ACHN (cell line): ENCODE measurements around the gene RSPH9.

Experiments
- DNase-seq: peaks from one replicate; pipeline ENCODE4 v3.0.0-alpha.2; 2015
- in situ Hi-C: cut with HindIII; loops from 2 replicates; pipeline ENCODE4 v1.10.0; 2017; ENCODE audit warnings: low sequenced_read_pairs, low pct_ligation_motif_present, low pct_unique_long_range_greater_than_20kb

The RSPH9 gene

DNA sequence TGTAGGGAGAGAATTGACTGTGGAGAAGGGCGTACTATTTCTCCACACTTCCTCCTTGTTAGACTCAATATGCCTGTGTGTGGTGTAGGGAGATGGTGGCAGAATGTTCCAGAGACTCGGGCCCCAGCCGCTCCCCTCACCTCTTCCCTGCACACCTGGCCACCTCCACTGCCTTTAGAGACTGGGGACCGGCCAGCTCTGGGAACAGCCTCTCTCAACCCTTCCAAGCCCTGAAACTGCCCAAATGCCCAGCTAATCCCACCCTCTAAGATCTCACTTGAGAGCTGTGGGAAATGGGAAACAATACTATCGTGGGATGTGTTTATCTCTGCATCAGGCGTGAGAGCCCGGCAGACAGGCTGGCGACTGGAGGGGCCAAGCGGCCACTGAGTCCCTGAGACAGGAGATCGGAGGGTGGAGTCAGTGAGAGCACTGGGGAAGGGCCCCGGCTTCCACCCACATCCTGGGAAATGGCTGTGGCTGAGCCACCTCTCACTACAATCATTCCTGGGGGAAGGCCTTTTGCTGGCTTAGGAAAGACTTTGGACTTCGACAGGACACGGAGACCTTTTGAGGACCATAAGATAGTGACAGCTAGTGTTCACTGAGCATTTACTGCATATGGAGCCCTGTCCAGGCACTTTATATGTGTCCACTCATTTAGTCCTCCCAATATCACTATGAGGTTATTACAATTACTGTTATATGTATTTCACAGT is 73.7 kb downstream of the RSPH9 start:
- in situ Hi-C loops = no loop called here
- no peak for DNase-seq

DNA sequence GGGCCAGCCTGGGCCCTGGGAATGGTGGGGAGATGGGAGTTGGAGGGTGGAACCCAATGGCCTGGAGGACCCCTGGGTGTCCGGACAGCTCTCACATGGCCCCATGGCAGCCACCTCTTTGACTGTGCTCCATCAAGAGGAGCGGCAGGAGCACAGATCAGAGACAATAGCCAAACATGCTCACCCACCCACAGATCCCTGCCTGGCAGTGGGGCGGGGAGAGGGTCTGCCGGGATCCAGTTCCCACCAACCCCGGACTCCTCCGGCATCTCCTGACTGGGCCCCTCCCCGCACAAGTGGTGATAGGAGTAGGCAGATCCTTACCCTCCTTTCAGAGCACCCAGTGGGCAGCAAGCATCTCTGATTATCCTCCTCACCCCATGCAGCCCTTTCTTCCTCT is 74.7 kb downstream of the RSPH9 start:
- DNase-seq = no peak
- in situ Hi-C loops = no loop called here

DNA sequence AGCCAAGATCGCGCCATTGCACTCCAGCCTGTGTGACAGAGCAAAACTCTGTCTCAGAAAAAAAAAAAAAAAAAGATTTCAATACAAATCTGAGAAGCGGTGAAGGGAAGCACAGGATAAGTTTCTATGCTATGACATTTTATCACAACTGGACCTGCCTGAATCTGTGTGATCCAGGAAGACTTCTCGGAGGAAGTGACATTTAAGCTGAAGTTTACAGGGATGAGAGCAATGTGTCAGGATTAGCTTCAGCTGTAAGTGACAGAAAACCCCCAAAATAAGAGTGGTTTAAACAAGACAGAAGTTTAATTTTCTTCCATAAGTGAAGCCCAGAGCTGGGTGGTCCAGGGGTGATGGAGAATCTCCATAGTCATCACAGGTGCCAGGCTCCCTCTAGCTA is 76.2 kb downstream of the RSPH9 start:
- in situ Hi-C loops = no loop called here
- no peak for DNase-seq
